ENCODE measurements around the gene ABRACL. TPM values are rescaled to one million over a fixed set of nuclear protein-coding genes. Genes with fewer than 3 reads are reported as not detected.
"Not testable (repeated sequence)": the region's sequence is repeated elsewhere in the genome, so short reads cannot be mapped to it uniquely, and the experiment has no call there.

ABRACL gene
- total RNA-seq, 3 donors from 2014 or later (not counting 1 experiment from before 2014, with no cell fraction given): 36.4 to 39.9 (median 37.5) TPM

DNA sequence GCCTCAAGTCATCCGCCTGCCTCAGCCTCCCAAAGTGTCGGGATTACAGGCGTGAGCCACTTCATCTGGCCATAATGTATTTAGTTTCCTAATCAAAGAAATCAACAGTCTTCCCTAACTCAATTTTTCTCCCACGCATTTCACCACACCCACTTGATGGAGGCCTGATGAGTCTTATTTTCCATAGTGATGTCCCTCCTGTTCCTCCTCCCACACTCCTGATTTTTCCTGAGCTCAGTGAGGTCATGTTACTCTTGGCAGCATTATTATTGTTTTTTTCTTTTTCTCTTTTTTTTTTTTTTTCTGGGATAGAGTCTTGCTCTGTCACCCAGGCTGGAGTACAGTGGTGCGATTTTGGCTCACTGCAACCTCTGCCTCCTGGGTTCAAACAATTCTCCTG, 8.9 kb downstream of the ABRACL start:
- peaks cover 53% of the 10 kb centered on the region for H3K36me3 ChIP-seq (ENCODE audit: control insufficient read depth, insufficient read depth, low read length)
- no peaks in the 10 kb centered on the region for H3K9me3 ChIP-seq (ENCODE audit: control insufficient read depth, insufficient read depth, low read length)
- intact Hi-C loops (cut with micrococcal nuclease): no loop called here
- Mint-ChIP-seq H3K4me1 (peaks cover 16 to 28% of the 10 kb centered on the region in 2 donors), H3K4me3 (no peak overlapping the region), H3K36me3 (peaks cover 12% of the 10 kb centered on the region), H3K27ac (peak overlapping the region in 1 of 2 donors; percentile 41), H3K27me3 (ENCODE audit: low read depth in 2 of 2) (no peaks in the 10 kb centered on the region), H3K9me3 (no peaks in the 10 kb centered on the region)
- H3K4me3 ChIP-seq (ENCODE audit: low read length): no peak overlapping the region
- DNase-seq (no peak), ATAC-seq (no peak)
- H3K27me3 ChIP-seq (ENCODE audit: control insufficient read depth, insufficient read depth, low read length): no peaks in the 10 kb centered on the region
- H3K4me1 ChIP-seq (ENCODE audit: control insufficient read depth, insufficient read depth, low read length): no peaks in the 10 kb centered on the region
- 95% methylated on average over 5 of the region's 5 CpGs for WGBS (ENCODE audit: insufficient coverage)
- H3K27ac ChIP-seq (ENCODE audit: low read length): no peak overlapping the region
- TF ChIP-seq, protein P1, sequence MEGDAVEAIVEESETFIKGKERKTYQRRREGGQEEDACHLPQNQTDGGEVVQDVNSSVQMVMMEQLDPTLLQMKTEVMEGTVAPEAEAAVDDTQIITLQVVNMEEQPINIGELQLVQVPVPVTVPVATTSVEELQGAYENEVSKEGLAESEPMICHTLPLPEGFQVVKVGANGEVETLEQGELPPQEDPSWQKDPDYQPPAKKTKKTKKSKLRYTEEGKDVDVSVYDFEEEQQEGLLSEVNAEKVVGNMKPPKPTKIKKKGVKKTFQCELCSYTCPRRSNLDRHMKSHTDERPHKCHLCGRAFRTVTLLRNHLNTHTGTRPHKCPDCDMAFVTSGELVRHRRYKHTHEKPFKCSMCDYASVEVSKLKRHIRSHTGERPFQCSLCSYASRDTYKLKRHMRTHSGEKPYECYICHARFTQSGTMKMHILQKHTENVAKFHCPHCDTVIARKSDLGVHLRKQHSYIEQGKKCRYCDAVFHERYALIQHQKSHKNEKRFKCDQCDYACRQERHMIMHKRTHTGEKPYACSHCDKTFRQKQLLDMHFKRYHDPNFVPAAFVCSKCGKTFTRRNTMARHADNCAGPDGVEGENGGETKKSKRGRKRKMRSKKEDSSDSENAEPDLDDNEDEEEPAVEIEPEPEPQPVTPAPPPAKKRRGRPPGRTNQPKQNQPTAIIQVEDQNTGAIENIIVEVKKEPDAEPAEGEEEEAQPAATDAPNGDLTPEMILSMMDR (IDR thresholded peaks at IDR 0.05): no peak

DNA sequence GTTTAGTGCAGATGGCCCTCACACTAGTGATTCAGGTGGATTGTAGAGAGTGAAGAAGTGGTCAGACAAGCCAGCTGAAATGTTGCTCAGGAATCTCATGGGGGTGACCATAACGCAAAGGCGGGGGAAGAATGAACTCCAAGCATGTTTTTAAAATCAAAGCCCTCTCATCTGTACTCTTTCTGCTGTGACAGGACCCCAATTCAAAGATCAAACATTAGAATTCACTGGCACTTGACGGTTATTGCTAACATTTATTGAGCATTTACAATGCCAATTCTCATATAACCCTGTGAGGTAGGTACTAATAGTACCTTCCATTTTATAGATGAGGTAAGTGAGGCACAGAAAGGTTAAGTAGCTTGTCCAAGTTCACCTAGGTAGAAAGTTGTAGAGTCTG, 15.7 kb downstream of the ABRACL start:
- Histone ChIP-seq H3K4me1 (ENCODE audit: control insufficient read depth, insufficient read depth, low read length) (no peaks in the 10 kb centered on the region), H3K27me3 (ENCODE audit: control insufficient read depth, insufficient read depth, low read length) (no peaks in the 10 kb centered on the region), H3K27ac (ENCODE audit: low read length) (no peak overlapping the region), H3K9me3 (ENCODE audit: control insufficient read depth, insufficient read depth, low read length) (no peaks in the 10 kb centered on the region), H3K4me3 (ENCODE audit: low read length) (no peak overlapping the region), H3K36me3 (ENCODE audit: control insufficient read depth, insufficient read depth, low read length) (peaks cover 34% of the 10 kb centered on the region)
- intact Hi-C loops (cut with micrococcal nuclease): no loop called here
- Mint-ChIP-seq H3K9me3 (no peaks in the 10 kb centered on the region), H3K36me3 (peaks cover 20% of the 10 kb centered on the region), H3K27ac (peak overlapping the region in 1 of 2 donors; percentile 37), H3K4me1 (peaks cover 7 to 15% of the 10 kb centered on the region in 2 donors), H3K27me3 (ENCODE audit: low read depth in 2 of 2) (no peaks in the 10 kb centered on the region), H3K4me3 (no peak overlapping the region)
- DNase-seq: no peak
- no peak for ATAC-seq
- TF ChIP-seq, protein P1 (IDR thresholded peaks at IDR 0.05): no peak
- WGBS (ENCODE audit: insufficient coverage): 94% methylated on average over 2 of the region's 3 CpGs

DNA sequence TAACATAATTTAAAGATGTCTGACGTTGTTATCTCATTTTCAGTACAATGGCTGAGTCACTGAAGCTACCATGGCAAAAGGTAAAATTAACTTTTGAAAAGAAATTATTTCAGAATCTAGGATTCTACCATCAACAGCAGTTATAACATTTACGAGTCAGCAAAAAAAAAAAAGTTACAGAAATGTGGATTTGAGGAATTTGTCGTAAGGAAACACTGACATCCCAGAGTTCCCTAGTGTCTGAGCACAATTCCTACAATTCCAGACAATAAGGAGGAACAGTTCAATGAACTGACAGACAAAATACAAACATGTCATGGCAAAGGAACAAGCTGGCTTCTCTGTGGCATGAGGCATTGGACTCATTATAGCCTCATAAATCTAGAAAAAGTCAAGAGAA, 19.1 kb downstream of the ABRACL start:
- Histone ChIP-seq H3K36me3 (ENCODE audit: control insufficient read depth, insufficient read depth, low read length) (peaks cover 10% of the 10 kb centered on the region), H3K4me3 (ENCODE audit: low read length) (no peak overlapping the region), H3K4me1 (ENCODE audit: control insufficient read depth, insufficient read depth, low read length) (no peaks in the 10 kb centered on the region), H3K9me3 (ENCODE audit: control insufficient read depth, insufficient read depth, low read length) (no peaks in the 10 kb centered on the region), H3K27me3 (ENCODE audit: control insufficient read depth, insufficient read depth, low read length) (no peaks in the 10 kb centered on the region), H3K27ac (ENCODE audit: low read length) (no peak overlapping the region)
- Mint-ChIP-seq H3K36me3 (peaks cover 8% of the 10 kb centered on the region), H3K4me1 (peaks cover 6% of the 10 kb centered on the region in 2 donors), H3K27ac (no peak overlapping the region), H3K4me3 (no peak overlapping the region), H3K27me3 (ENCODE audit: low read depth in 2 of 2) (no peaks in the 10 kb centered on the region), H3K9me3 (no peaks in the 10 kb centered on the region)
- TF ChIP-seq, protein P1 (IDR thresholded peaks at IDR 0.05): no peak
- 90% methylated on average over 2 of the region's 3 CpGs for WGBS (ENCODE audit: insufficient coverage)
- DNase-seq (no peak), ATAC-seq (no peak)
- intact Hi-C loops (cut with micrococcal nuclease): loop anchor here (5.0 kb wide), 1 partner anchor 440 kb away; no protein-coding TSS in a partner anchor

DNA sequence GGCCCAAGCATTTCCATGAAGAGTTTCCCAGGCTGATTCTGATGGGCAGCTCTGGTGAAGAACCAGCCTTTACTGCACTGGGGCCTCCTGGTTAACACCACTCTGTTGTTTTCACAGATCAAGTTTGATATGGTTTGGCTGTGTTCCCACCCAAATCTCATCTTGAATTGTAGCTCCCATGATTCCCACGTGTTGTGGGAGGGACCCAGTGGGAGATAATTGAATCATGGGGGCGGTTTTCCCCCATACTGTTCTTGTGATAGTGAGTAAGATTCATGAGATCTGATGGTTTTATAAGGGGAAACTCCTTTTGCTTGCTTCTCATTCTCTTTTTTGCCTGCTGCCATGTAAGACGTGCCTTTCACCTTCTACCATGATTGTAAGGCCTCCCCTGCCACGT, 20.4 kb downstream of the ABRACL start:
- not testable (repeated sequence) for H3K4me3 Mint-ChIP-seq; H3K9me3 Mint-ChIP-seq; H3K27ac ChIP-seq (ENCODE audit: low read length); H3K9me3 ChIP-seq (ENCODE audit: control insufficient read depth, insufficient read depth, low read length); H3K4me3 ChIP-seq (ENCODE audit: low read length); H3K27me3 ChIP-seq (ENCODE audit: control insufficient read depth, insufficient read depth, low read length); H3K27me3 Mint-ChIP-seq (ENCODE audit: low read depth in 2 of 2); DNase-seq; H3K36me3 Mint-ChIP-seq; H3K36me3 ChIP-seq (ENCODE audit: control insufficient read depth, insufficient read depth, low read length); ATAC-seq; H3K4me1 Mint-ChIP-seq; H3K4me1 ChIP-seq (ENCODE audit: control insufficient read depth, insufficient read depth, low read length); H3K27ac Mint-ChIP-seq
- intact Hi-C loops (cut with micrococcal nuclease): loop anchor here (5.0 kb wide), 1 partner anchor 442 kb away; no protein-coding TSS in a partner anchor
- 78% methylated on average over 4 of the region's 4 CpGs for WGBS (ENCODE audit: insufficient coverage)

DNA sequence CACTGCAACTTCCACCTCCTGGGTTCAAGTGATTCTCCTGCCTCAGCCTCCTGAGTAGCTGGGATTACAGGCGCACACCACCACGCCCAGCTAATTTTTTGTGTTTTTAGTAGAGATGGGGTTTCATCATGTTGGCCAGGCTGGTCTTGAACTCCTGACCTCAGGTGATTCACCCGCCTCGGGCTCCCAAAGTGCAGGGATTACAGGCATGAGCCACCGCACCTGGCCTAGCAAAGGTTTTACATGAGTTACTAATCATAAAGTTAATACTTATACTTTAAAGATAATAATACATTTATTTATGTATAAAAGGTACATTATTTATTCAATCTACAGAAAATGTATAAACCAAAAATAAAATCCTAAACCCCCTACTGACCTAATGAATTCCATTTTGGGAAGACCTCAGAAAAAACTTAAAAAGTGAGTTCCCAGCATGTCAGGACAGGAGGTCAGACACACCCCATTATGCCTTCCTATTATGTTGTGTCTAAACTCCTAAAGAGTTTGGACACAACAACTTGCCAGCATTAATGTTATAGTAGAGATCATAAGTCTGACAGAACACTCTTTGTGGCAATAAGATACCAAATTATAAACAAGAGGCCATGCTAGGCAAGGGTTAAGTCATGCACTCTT, 21.7 kb downstream of the ABRACL start:
- not testable (repeated sequence) for H3K27me3 ChIP-seq (ENCODE audit: control insufficient read depth, insufficient read depth, low read length); H3K4me3 Mint-ChIP-seq; H3K4me1 Mint-ChIP-seq; H3K27ac Mint-ChIP-seq; H3K4me3 ChIP-seq (ENCODE audit: low read length); DNase-seq; H3K9me3 ChIP-seq (ENCODE audit: control insufficient read depth, insufficient read depth, low read length); H3K36me3 ChIP-seq (ENCODE audit: control insufficient read depth, insufficient read depth, low read length); H3K4me1 ChIP-seq (ENCODE audit: control insufficient read depth, insufficient read depth, low read length); H3K9me3 Mint-ChIP-seq; H3K27ac ChIP-seq (ENCODE audit: low read length); ATAC-seq; H3K36me3 Mint-ChIP-seq; H3K27me3 Mint-ChIP-seq (ENCODE audit: low read depth in 2 of 2)
- intact Hi-C loops (cut with micrococcal nuclease): loop anchor here (10.0 kb wide), 1 partner anchor 235 kb away; no protein-coding TSS in a partner anchor
- 95% methylated on average over 4 of the region's 5 CpGs for WGBS (ENCODE audit: insufficient coverage)
